Neural cell (in vitro differentiated cells): ENCODE results near the gene ACOX2. TPM values are rescaled to one million over a fixed set of nuclear protein-coding genes. Genes with fewer than 3 reads are reported as not detected.

ENCODE experiments used
- H2AFZ ChIP-seq: fragments of 200-600, 300-800 bp; sonication (generic), shearing (Covaris generic); 2 replicates; pipeline ENCODE4 v1.6.0; 2014; ENCODE audit warnings: low read depth, mild to moderate bottlenecking, antibody characterized with exemption, low read length, moderate library complexity
- H3F3A ChIP-seq: fragments of 200-600 bp; shearing (Covaris generic); 2 replicates; pipeline ENCODE4 v1.6.1; 2016; ENCODE audit warnings: mild to moderate bottlenecking, moderate library complexity, mixed read lengths, antibody characterized with exemption, low read length; ENCODE audit not compliant: insufficient read depth, poor library complexity, severe bottlenecking
- H3K27ac ChIP-seq: fragments of 200-600, 300-800 bp; sonication (generic), shearing (Covaris generic); 2 replicates; pipeline ENCODE4 v1.5.1; 2014; ENCODE audit warnings: mild to moderate bottlenecking, low read length, moderate library complexity
- H3K27me3 ChIP-seq: fragments of 300-800, 200-600 bp; sonication (generic), shearing (Covaris generic); 2 replicates; pipeline ENCODE4 v1.6.0; 2014; ENCODE audit warnings: mild to moderate bottlenecking, low read depth, low read length, moderate library complexity; ENCODE audit not compliant: insufficient read depth
- H3K36me3 ChIP-seq: fragments of 300-800, 200-600 bp; sonication (generic), shearing (Covaris generic); 2 replicates; pipeline ENCODE4 v1.5.1; 2014; ENCODE audit warnings: mild to moderate bottlenecking, antibody characterized with exemption, low read length, moderate library complexity; ENCODE audit not compliant: insufficient read depth
- H3K4me2 ChIP-seq: fragments of 300-800, 200-600 bp; sonication (generic), shearing (Covaris generic); 2 replicates; pipeline ENCODE4 v1.6.0; 2014; ENCODE audit warnings: mild to moderate bottlenecking, low read length
- H3K4me3 ChIP-seq: fragments of 300-800, 200-600 bp; sonication (generic), shearing (Covaris generic); 2 replicates; pipeline ENCODE4 v1.5.1; 2014; ENCODE audit warnings: mild to moderate bottlenecking, low read length, moderate library complexity
- H3K79me2 ChIP-seq: fragments of 200-600 bp; shearing (Covaris generic); replicated peaks from 2 replicates; pipeline ENCODE4 v1.6.0; 2014; ENCODE audit warnings: mild to moderate bottlenecking, low read length, moderate library complexity; ENCODE audit not compliant: insufficient read depth
- H3K9ac ChIP-seq: fragments of 300-800, 200-600 bp; sonication (generic), shearing (Covaris generic); 2 replicates; pipeline ENCODE4 v1.6.1; 2016; ENCODE audit warnings: mild to moderate bottlenecking, low read length, mixed read lengths
- H3K9me2 ChIP-seq: fragments of 200-600 bp; shearing (Covaris generic); 2 replicates; pipeline ENCODE4 v1.6.1; 2016; ENCODE audit warnings: mild to moderate bottlenecking, low read length, mixed read lengths; ENCODE audit not compliant: insufficient read depth
- H3K9me3 ChIP-seq: fragments of 200-600, 300-800 bp; sonication (generic), shearing (Covaris generic); 2 replicates; pipeline ENCODE4 v1.6.1; 2016; ENCODE audit warnings: mild to moderate bottlenecking, mixed run types, low read length, moderate library complexity, mixed read lengths
- H4K20me1 ChIP-seq: fragments of 200-600 bp; shearing (Covaris generic); 2 replicates; pipeline ENCODE4 v1.6.1; 2016; ENCODE audit warnings: mild to moderate bottlenecking, mixed run types; ENCODE audit not compliant: insufficient read depth
- EP300 ChIP-seq: fragments of 450-650 bp; conservative IDR thresholded peaks from 2 replicates; pipeline ENCODE4 v1.6.1; 2014; ENCODE audit warnings: antibody characterized with exemption, mild to moderate bottlenecking, moderate library complexity; ENCODE audit not compliant: poor library complexity, severe bottlenecking
- EZH2 ChIP-seq: fragments of 200-600, 300-800 bp; shearing (Covaris generic), sonication (generic); IDR thresholded peaks from 2 replicates; pipeline ENCODE4 v1.6.1; 2014; ENCODE audit warnings: antibody characterized with exemption, low read length, borderline replicate concordance, mild to moderate bottlenecking; ENCODE audit not compliant: insufficient read depth, poor library complexity, severe bottlenecking
- MXI1 ChIP-seq: fragments of 450-650 bp; conservative IDR thresholded peaks from 2 replicates; pipeline ENCODE4 v1.6.1; 2014; ENCODE audit warnings: antibody characterized with exemption, mild to moderate bottlenecking; ENCODE audit not compliant: poor library complexity, severe bottlenecking
- POLR2AphosphoS5 ChIP-seq: IDR thresholded peaks from 2 replicates; pipeline ENCODE4 v1.6.1; 2012
- RAD21 ChIP-seq: fragments of 450-650 bp; conservative IDR thresholded peaks from 2 replicates; pipeline ENCODE4 v1.6.1; 2014; ENCODE audit warnings: antibody characterized with exemption, mild to moderate bottlenecking, moderate library complexity
- SMC3 ChIP-seq: fragments of 450-650 bp; conservative IDR thresholded peaks from 2 replicates; pipeline ENCODE4 v1.6.1; 2014; ENCODE audit warnings: antibody characterized with exemption, mild to moderate bottlenecking, moderate library complexity; ENCODE audit not compliant: poor library complexity
- TAF1 ChIP-seq: IDR thresholded peaks from 2 replicates; pipeline ENCODE4 v1.6.1; 2012; ENCODE audit warnings: low read depth
- polyA plus RNA-seq: library from polyadenylated mRNA; depleted of rRNA; stranded (reverse); fragments of >200 nt; gene quantifications from 2 replicates; pipeline ENCODE4 v1.2.3, GENCODE V29; 2014
- TF ChIP-seq, protein P1 (sequence below): IDR thresholded peaks from 2 replicates; pipeline ENCODE4 v1.6.1; 2012; ENCODE audit warnings: borderline replicate concordance
- TF ChIP-seq, protein P2 (sequence below): fragments of 450-650 bp; IDR thresholded peaks from 2 replicates; pipeline ENCODE4 v1.5.1; 2014; ENCODE audit warnings: antibody characterized with exemption, mild to moderate bottlenecking, moderate library complexity; ENCODE audit not compliant: poor library complexity, severe bottlenecking

The ACOX2 gene
- polyA plus RNA-seq, 1 donor from 2014 or later = not detected

DNA sequence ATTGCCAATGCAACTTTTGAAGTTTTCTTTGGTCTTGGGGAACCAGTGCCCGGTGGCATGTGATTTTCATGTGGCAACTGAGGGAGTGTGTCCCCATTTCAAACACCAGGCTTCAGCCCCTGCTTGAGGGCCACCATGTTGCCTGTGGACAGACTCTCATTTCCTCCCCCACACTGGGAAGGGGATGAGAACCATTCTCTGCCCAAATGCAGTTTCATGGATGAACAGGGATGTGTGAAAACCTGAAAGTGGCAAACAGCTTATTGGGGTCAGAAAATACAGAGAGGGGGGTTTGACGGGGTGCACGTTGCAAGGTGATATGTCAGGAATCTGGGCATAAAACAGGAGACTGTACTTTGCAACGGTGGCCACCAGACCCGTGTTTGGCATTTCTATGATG is 33.9 kb upstream of the ACOX2 start:
- Histone ChIP-seq H3K27me3 (no peaks in the 10 kb centered on the region), H3F3A (no peaks in the 10 kb centered on the region), H3K9me2 (no peaks in the 10 kb centered on the region), H3K27ac (no peak overlapping the region), H3K4me3 (no peak overlapping the region), H3K9ac (no peak overlapping the region), H2AFZ (no peak overlapping the region), H3K9me3 (peaks cover 5% of the 10 kb centered on the region), H3K79me2 (no peaks in the 10 kb centered on the region), H3K4me2 (no peak overlapping the region), H4K20me1 (no peaks in the 10 kb centered on the region), H3K36me3 (peaks cover 4% of the 10 kb centered on the region)
- TF ChIP-seq EP300 = no peak
- no peak for TF ChIP-seq SMC3
- TF ChIP-seq RAD21 = no peak
- TF ChIP-seq, protein P1, sequence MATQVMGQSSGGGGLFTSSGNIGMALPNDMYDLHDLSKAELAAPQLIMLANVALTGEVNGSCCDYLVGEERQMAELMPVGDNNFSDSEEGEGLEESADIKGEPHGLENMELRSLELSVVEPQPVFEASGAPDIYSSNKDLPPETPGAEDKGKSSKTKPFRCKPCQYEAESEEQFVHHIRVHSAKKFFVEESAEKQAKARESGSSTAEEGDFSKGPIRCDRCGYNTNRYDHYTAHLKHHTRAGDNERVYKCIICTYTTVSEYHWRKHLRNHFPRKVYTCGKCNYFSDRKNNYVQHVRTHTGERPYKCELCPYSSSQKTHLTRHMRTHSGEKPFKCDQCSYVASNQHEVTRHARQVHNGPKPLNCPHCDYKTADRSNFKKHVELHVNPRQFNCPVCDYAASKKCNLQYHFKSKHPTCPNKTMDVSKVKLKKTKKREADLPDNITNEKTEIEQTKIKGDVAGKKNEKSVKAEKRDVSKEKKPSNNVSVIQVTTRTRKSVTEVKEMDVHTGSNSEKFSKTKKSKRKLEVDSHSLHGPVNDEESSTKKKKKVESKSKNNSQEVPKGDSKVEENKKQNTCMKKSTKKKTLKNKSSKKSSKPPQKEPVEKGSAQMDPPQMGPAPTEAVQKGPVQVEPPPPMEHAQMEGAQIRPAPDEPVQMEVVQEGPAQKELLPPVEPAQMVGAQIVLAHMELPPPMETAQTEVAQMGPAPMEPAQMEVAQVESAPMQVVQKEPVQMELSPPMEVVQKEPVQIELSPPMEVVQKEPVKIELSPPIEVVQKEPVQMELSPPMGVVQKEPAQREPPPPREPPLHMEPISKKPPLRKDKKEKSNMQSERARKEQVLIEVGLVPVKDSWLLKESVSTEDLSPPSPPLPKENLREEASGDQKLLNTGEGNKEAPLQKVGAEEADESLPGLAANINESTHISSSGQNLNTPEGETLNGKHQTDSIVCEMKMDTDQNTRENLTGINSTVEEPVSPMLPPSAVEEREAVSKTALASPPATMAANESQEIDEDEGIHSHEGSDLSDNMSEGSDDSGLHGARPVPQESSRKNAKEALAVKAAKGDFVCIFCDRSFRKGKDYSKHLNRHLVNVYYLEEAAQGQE = no peak
- TF ChIP-seq TAF1 = no peak
- no peak for TF ChIP-seq EZH2

DNA sequence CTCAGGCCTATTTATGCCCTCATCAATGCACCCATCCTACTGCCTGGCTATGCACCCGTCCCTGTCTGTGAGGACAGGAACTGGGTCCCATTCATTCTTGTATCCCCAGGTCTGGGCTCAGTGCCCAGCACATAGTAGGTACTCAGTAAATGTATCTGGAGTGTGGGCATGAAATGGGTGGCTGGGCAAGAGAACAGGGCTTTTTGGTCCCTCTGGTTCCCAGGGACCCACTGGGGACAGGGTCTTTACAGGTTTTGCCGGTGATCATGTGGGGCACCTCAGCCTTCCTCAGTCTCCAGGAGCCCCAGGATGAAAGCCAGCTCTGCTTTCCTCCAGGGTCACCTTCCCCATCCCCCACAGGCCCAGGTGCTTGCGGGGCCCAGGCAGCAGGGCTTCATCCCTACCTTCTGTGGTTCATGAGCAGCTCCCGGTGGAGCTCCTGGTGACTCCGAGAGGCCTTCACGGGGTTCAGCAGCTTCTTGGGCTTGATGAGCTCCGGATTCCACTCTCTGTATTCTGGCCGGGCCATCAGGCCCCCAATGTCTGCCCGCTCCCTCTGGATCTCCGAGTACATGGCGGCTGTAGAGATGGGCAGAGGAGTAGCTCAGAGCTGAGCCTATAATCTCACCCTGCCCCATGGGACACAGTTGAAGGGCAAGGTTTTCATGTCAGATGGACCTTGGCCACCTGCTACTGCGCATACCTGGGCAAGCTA is 32.5 kb upstream of the ACOX2 start:
- Histone ChIP-seq H3K4me3 (no peak overlapping the region), H3K4me2 (no peak overlapping the region), H3K36me3 (peaks cover 4% of the 10 kb centered on the region), H3K27ac (no peak overlapping the region), H3K9me2 (no peaks in the 10 kb centered on the region), H2AFZ (no peak overlapping the region), H3K9me3 (peaks cover 5% of the 10 kb centered on the region), H3K9ac (no peak overlapping the region), H4K20me1 (no peaks in the 10 kb centered on the region), H3K27me3 (no peaks in the 10 kb centered on the region), H3K79me2 (no peaks in the 10 kb centered on the region), H3F3A (no peaks in the 10 kb centered on the region)
- TF ChIP-seq POLR2AphosphoS5 = no peak
- no peak for TF ChIP-seq EZH2
- no peak for TF ChIP-seq RAD21
- TF ChIP-seq SMC3 = no peak
- TF ChIP-seq, protein P1 = no peak
- TF ChIP-seq MXI1 = no peak
- TF ChIP-seq EP300 = no peak
- TF ChIP-seq, protein P2, sequence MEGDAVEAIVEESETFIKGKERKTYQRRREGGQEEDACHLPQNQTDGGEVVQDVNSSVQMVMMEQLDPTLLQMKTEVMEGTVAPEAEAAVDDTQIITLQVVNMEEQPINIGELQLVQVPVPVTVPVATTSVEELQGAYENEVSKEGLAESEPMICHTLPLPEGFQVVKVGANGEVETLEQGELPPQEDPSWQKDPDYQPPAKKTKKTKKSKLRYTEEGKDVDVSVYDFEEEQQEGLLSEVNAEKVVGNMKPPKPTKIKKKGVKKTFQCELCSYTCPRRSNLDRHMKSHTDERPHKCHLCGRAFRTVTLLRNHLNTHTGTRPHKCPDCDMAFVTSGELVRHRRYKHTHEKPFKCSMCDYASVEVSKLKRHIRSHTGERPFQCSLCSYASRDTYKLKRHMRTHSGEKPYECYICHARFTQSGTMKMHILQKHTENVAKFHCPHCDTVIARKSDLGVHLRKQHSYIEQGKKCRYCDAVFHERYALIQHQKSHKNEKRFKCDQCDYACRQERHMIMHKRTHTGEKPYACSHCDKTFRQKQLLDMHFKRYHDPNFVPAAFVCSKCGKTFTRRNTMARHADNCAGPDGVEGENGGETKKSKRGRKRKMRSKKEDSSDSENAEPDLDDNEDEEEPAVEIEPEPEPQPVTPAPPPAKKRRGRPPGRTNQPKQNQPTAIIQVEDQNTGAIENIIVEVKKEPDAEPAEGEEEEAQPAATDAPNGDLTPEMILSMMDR = no peak
- TF ChIP-seq TAF1 = no peak
